Endothelial cell of hepatic sinusoid (primary cell): ENCODE measurements around the gene TRIP4.
"Not testable (repeated sequence)": the region's sequence is repeated elsewhere in the genome, so short reads cannot be mapped to it uniquely, and the experiment has no call there.

Experiments
- in situ Hi-C: cut with HindIII; loops from 2 replicates; pipeline ENCODE4 v1.10.0; 2017; ENCODE audit warnings: low sequenced_read_pairs

The TRIP4 gene

DNA sequence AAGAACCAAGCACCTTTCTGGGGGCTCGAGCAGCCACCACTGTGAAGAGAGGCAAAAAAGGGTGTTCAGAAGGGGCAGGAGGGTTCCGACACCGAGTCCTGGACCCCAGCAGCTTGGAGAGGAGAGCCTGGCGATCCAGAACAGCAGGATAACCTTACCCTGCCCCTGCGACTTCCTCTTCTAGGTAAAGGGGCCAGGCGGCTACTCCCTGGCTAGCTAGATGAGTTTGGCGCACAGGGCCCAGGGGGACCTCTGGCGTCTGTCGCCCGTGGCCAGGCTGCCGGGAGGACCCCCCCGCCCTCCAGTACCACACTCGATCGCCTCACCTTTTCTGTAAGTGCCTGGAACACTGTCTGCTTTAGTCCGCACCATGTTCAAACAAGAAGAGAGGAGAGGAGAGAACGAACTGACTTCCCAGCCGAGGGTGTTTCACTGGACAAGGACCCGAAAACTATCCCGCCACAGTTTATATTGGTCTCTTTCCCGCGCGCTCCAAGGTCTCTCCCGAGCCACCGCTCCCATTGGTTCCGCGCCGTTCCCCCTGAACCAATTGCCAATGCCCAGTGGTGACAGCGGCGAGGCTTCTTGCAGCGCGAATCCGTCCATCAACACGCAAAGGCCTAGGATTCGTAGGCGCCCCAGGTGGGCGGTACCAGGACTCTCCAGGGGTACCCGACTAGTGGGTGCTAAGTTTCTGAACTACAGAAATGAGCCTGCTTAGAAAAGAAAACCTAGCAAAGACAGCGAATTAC is 6.5 kb upstream of the TRIP4 start, which contains the start of gene PCLAF:
Gene PCLAF, minus strand, starts transcription at position 442 of the 752 bp plus-strand sequence. Its CDS starts 70 bp downstream, at position 372.
- in situ Hi-C loops, result no loop called here

DNA sequence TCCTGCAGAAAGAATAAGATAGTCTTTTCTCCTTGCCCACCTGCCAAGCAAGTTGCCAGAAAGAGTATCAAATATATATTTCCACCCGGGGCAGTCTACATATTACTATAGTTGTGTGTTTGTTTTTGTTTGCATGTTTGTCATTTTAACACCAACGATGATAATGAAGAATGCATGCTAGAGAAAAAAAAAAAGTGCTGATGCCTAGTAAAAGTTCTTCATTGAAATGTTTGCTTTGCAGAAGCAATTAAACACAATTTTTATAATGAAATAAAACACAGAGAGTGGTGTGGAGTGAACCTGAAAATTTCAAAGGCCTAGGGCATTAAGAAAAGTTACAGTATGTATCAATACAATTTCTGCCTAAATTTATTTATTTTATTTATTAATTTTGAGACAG is 3.9 kb upstream of the TRIP4 start:
- in situ Hi-C loops, result no loop called here

DNA sequence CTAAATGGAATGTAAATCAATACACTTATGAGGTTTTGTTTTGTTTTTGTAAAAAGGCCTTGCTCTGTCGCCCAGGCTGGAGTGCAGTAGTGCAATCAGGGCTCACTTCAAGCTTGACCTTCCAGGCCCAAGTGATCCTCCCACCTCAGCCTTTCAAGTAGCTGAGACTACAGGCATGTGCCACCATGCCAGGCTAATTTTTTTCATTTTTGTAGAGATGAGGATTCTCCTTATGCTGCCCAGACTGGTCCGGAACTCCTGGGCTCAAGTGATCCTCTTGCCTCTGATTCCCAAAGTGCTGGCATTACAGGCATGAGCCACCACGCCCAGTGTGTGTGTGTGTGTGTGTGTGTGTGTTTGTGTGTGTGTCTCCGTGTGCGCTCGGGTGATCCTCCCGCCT is 1.3 kb upstream of the TRIP4 start:
- in situ Hi-C loops, result no loop called here

DNA sequence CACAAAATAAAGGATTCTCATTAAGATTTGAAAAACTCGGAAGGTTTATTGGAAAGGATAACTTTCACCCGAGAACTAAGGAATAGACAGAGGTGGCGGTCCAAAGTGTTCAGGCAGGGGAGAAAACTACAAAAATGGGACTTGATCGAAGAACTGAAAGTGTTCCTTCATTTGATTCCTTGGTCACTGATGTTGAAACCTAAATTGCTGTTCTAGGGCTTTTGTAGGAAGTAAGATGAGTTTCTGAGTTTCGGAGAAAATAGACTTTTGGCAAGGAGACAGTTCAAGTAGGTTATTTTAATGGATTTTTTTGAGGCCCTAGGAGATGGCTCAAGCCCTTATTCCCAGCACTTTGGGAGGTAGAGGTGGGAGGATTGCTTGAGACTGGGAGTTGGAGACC is 1.4 kb downstream of the TRIP4 start:
- in situ Hi-C loops, result no loop called here

DNA sequence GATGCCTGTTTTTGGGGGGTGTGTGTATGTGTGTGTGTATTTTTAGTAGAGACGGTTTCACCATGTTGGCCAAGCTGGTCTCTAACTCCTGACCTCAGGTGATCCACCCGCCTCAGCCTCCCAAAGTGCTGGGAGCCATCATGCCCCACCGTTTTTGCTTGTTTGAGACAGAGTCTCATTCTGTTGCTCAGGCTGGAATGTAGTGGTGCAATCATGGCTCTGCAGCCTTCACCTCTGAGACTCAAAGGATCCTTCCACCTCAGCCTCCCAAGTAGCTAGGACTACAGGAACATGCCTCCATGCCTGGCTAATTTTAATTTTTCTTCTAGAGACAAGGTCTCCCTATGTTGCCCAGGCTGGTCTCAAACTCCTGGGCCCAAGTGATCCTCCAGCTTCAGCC is 4.8 kb downstream of the TRIP4 start:
- in situ Hi-C loops, result not testable (repeated sequence)

DNA sequence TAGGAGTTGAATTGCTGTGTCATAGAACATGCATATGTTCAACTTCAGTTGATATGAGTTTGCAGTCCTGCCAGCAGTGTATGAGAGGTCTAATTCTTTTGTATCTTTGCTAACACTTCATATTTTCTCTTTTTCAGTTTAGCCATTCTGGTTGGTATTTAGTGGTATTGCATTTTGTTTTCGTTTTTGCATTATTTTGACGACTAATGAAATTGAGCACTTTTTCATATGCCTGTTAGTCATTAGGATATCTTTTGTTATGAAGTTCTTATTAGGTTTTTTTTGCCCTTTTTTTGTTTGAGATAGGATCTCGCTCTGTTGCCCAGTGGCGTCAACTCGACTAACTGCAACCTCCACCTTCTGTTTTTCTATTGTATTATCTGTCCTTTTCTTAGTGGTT is 9.2 kb downstream of the TRIP4 start:
- in situ Hi-C loops, result no loop called here

DNA sequence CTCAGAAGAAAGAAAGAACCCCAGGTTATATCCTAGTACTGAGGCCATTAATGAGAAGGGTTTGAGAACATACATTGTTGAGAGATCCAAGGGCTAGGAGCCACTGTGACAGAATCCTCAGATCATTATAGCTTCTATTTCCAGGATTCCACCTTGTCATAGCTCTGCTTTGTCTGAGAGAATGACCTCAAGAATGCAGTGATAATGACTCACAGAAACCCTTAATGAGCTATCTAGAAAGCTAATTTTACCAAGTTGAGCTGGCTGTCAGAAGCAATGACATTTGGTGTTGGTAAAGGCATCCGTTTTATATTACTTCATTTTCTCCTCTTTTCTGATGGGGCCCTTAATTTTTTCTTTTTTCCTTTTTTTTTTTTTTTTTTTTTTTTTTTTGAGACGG is 10.9 kb downstream of the TRIP4 start:
- in situ Hi-C loops, result no loop called here

DNA sequence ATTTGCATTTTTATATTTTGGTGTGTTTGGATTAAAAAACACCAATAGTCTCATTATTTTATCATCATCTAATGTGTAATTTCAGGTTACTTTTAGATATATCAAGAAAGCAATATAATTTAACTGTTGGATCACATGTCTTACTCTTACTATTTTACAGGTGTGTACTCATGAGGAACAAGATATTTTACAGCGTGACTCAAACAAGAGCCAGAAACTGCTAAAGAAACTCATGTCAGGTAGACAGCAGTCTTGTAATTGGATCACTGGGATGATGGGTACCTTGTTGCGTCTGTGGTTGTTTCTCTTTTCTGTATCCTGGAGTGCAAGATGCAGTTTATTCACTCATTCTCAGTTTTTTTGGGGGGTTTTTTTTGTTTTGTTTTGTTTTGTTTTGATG is 12.9 kb downstream of the TRIP4 start:
- in situ Hi-C loops, result no loop called here

DNA sequence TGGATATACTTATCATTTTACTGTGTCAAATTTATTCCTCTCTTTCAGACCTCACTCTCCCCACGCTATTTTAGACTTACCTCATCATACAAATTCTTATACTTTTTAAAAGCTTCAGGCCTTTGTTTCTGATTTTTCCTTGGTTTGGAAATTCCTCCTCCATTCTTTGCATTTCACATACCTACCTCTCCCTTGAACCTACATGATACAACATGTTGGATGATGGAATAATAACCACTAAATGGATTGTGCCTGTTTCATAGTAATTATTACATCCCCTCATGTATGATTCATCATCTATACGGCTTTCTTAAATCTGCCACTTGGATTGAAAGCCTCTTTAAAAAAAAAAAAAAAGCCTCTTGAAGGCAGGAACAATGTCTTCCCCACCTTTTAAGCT is 24.6 kb downstream of the TRIP4 start:
- in situ Hi-C loops, result no loop called here

DNA sequence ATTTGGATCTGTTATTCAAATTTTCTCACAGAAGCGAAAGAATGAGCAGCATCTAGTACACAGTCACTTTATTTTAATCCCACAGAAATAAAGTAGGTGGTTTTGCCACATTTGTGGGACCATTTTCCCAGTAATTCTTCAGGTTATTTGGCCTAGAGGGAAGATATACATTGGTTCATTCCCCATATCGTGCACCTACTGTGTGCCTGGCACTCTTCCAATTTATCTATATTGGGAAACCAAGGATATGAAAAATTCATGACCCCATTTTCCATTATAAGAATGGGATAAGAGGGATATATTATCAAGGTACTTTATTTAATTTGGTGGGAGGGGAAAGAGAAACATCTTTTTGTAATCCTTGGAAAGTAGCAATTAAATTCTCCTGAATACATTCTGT is 35.1 kb downstream of the TRIP4 start:
- in situ Hi-C loops, result no loop called here

DNA sequence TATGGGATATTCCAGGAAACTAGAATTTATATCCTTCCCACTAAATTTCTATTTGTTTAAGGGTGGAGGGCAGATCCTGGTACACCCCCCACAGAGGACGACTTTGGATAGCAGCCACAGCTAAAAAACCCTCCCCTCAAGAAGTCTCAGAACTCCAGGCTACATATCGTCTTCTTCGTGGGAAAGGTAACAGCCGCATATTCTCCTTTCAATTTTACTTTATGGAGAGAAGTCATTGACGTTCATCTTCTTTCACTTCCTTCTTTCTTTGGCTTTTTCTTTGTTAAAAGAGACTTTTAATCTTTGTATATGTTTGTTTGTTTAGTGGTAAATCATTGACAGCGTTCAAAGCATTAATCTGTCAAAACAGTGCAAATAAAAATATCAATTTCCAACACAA is 36.3 kb downstream of the TRIP4 start:
- in situ Hi-C loops, result no loop called here

DNA sequence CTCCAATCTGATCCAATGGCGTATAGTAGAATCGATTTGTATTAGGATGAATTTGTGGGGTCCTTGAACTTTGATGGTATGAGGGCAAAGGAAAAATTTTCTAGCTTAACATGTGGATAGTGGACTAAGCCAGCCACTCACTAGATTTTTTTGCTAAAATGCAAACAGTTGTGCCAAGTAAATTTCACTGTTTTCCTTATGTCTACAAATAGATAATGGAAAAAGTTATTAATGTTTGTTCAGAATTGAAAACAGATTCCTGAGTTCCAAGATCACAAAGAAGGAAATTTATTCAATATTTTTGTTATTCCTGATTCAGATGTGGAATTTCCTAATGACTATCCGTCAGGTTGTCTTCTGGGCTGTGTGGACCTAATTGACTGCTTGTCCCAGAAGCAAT is 37.6 kb downstream of the TRIP4 start:
- in situ Hi-C loops, result no loop called here

DNA sequence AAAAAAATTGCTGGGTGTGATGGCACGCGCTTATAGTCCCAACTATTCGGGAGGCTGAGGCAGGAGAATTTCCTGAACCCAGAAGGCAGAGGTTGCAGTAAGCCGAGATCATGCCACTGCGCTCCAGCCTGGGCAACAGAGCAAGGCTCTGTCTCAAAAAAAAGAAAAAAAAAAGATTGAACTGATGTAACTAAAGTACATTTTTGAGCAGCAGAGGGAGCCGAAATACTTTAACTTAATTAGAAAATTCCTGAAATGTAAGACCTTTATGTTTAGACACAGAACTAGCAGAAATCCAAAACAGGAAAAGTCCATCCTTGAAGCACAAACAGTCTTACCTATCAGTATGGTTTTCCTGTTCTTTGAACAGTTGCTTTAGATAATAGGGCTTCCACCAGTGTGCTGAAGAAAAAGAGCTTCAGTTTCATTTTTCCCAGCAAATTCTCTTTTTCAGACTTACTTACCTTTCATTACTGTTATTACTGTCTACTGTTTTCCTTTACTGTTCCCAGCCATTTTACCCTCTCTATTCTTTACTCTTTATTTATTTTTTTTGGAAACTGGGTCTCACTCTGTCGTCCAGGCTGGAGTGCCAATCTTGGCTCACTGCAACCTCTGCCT is 39.3 kb downstream of the TRIP4 start:
- in situ Hi-C loops, result no loop called here

DNA sequence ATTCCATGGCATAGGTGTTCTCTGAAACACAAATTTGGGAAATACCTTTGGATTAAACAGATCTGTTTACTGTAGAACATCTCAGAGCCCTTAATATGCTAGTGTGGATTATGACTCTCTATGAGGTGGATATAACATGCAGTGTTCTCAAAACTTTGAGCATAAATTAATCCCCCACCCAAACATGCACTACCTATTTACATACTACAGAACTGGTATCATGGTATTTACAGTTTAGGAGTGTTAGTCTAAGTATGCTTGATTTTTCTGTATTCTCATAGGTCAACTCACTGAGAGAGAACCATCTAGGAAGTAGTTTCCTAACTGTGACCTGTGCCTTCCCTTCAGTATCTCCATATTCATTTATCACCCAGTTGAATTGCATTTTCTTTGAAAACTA is 41.8 kb downstream of the TRIP4 start:
- in situ Hi-C loops, result no loop called here

DNA sequence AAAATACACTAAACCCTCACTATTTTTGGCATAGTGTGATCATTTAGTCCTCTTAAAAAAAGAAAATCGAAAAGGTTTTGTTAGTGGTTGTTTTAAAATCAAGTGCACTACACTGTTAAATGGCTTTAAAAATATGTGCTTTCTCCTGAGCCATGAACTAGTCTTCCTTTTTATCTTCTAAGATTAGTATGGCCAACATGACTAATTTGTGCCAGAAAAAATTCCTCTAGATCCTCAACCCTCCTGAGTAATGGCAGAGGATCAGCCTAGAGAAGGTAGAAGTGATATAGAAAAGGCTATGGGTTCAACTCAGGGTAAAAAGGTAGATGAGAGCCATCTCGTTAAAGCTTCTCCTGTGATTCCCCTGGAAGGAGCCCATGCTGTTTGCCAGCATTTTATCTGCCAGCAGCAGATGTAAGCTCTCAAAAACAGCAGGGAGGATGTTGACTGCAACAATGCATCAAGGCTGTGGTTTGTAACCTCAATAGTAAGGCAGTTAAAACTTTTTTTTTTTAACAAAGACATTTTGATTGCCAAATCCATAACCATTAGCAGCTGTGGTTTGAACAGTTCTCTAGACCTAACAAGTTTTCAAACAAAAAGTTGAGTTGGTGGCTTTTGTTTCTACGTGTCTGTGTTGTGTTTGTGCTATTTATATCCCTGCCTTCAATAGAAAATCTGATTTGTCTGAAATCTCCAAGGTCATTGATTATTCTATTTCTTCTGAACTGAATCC is 42.5 kb downstream of the TRIP4 start:
- in situ Hi-C loops, result loop anchor here (5.0 kb wide), 2 partner anchors 72 to 252 kb away; no protein-coding TSS in a partner anchor

DNA sequence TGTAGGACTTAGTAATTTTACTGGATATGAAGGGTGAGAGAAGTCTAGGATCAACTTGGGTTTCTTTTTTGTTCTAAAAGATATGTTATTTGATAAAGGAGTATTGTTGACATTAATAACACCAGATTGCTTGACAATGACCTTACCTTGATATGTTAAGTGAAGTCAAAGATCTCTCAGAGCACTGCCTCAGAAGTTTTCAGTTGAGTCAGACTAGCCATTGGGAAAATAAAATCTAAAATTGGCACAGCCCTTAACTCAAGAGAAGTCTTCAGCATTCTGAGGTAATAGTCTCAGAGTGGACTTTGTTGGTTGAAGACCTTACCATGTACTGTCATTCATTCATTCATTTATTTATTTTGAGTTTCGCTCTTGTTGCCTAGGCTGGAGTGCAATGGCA is 50.3 kb downstream of the TRIP4 start:
- in situ Hi-C loops, result no loop called here

DNA sequence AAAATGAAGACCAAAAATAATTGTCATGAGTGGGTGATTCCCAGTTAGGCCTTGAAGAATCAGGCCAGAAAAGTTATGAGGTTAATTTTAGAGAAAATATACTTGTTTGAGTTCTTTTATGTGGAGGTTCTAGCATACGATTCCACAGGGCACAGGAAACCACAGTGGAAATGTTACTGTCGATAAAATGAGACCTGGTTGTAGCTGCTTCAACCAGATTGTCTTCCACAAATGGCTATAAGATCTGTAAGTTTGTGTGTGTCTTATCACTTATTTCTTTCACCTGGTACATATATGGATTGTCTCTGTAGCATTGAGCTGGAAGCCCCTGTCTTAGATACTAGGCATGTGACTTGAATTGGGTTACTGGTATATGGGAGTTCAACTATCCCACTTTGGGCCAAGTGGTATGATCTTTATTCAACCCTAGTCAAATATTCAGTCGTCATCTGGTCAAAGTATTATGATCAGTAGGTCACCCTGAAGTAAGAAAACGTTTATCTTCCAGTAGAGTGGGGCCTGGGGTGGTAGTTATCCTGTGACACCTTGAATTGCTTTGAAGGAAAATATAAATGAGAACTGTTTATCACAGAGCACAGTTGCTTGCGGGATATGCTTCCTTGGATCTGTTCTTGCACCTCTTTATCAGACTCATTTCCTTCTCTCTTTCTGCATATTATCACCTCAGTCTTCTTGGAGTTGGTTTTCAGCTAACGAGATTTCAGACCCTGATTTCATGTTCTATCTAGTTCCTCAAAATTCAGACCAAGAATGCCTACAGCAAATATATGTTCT is 51.2 kb downstream of the TRIP4 start:
- in situ Hi-C loops, result no loop called here

DNA sequence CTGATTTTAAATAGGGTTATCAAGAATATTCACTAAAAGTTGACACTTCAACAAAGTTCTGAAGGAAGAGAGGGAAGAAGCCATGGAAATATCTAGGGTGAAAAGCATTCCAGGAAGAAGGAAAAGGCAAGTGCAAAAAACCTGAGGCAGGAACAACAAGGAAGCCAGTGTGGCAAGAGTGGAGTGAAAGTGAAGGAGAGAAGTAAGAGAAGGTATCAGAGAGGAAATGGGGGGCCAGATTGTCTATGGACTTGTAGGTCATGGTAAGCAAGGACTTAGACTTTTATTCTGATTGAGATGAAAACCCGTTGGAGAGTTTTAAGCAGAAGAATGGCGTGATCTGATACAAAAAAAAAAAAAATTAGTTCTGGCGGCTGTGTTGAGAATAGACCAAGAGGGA is 54.2 kb downstream of the TRIP4 start:
- in situ Hi-C loops, result no loop called here

DNA sequence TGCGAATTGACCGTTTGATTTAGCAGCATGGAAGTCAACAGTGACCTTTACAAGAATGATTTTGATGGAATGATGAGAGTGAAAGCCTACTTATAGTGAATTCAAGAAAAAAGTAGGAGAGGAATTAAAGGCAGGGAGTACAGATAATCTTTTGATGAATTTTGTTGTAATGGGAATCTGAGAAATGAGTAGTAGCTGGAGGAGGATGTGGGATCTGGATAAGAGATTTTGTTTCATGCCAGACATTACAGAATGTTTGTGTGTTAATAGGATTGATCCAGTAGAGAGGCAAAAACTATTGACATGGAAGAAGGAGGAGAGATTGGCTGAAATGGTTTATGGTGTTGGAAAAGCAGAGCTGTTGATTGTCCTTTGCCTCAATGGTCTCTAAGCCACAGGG is 55.4 kb downstream of the TRIP4 start:
- in situ Hi-C loops, result no loop called here

DNA sequence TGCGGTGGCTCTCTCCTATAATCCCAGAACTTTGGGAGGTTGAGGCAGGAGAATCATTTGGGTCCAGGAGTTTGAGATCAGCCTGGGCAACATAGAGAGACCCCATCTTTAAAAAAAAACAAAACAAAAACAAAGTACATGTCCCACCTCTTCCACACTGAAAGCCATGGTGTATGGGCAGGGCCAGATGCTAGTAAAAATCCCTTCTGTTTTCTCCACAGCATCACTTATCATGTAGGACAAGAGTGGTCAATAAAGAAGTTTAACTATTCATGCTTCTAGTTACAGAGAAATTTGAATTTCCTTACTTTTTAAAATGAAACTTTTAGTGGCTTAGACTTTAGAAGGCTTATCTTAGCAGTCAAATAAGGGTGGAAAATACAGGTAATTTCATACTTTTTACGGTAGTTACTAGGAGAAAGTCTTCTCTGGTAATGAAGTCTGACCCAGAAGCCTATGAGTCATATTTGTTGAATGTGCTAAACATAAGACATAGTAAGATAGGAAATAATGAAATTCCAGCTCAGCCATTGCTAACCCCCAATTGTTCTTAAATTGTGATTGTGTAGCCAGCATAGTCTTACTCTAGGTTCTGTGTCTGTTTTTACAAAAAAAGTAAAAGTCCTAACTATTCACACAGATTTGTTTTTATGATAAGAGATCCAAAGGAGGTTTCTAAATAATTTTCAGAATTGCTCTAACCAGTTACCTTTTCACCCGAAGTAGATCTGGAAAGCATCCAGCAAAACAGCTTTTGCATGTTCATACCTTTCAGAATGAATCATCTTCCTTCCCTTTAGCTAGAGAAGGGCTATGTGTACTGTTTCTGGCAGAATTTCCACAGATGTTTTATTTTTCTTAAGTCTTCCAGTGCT is 56.3 kb downstream of the TRIP4 start:
- in situ Hi-C loops, result no loop called here
